H1 (cell line): Measurements from ENCODE around the gene FAM240A. TPM values are rescaled to one million over a fixed set of nuclear protein-coding genes. Genes with fewer than 3 reads are reported as not detected.

Experiments used
- CTCF ChIA-PET: fragments of 300-600 bp; sonication (Branson Sonifier 250); formaldehyde crosslinking; loops from one replicate; lab custom pipeline; 2021; ENCODE audit not compliant: partially characterized antibody; lab: Charles Lee
- POLR2A ChIA-PET: fragments of 300-600 bp; sonication (Branson Sonifier 250); formaldehyde crosslinking; loops from one replicate; lab custom pipeline; 2021; ENCODE audit warnings: inconsistent platforms; ENCODE audit not compliant: partially characterized antibody; lab: Charles Lee
- DNase-seq, 2 experiments: peaks; one replicate each; pipeline versions ENCODE4 v3.0.0 to v3.0.0-alpha.2; 2010 to 2022; ENCODE audit warnings: low spot score in 2 of 2, low read depth in 1 of 2, mixed read lengths in 1 of 2
- FAIRE-seq: peaks from 2 replicates; lab custom pipeline; 2011; peaks lifted over from hg19 to GRCh38; lab: Jason Lieb, UNC
- H2AFZ ChIP-seq: 2 replicates; pipeline ENCODE4 v1.8.1; 2012; ENCODE audit warnings: low read length, inconsistent platforms
- H2AK5ac ChIP-seq: 2 replicates; pipeline ENCODE4 v1.6.1; 2013; ENCODE audit warnings: low read depth, low read length
- H2BK120ac ChIP-seq: replicated peaks from 2 replicates; pipeline ENCODE3; 2013; ENCODE audit warnings: low read depth, low read length, inconsistent platforms
- H2BK12ac ChIP-seq: 2 replicates; pipeline ENCODE4 v1.6.1; 2013; ENCODE audit warnings: low read depth, low read length
- H2BK15ac ChIP-seq: 2 replicates; pipeline ENCODE4 v1.6.1; 2013; ENCODE audit warnings: low read length
- H2BK20ac ChIP-seq: 2 replicates; pipeline ENCODE4 v1.6.1; 2013; ENCODE audit warnings: low read length
- H2BK5ac ChIP-seq: 2 replicates; pipeline ENCODE4 v1.6.1; 2013; ENCODE audit warnings: low read depth, low read length
- H3K14ac ChIP-seq: 2 replicates; pipeline ENCODE4 v1.6.1; 2013; ENCODE audit warnings: inconsistent platforms; ENCODE audit not compliant: insufficient read length
- H3K18ac ChIP-seq: 2 replicates; pipeline ENCODE4 v1.6.1; 2013; ENCODE audit warnings: low read length; ENCODE audit errors: extremely low read depth
- H3K23ac ChIP-seq: 2 replicates; pipeline ENCODE4 v1.6.1; 2013; ENCODE audit warnings: inconsistent platforms; ENCODE audit not compliant: insufficient read length
- H3K23me2 ChIP-seq: 2 replicates; pipeline ENCODE4 v1.6.1; 2013; ENCODE audit warnings: low read depth, low read length
- H3K27ac ChIP-seq: 2 replicates; pipeline ENCODE4 v1.6.1; 2011; ENCODE audit warnings: low read depth, low read length, inconsistent platforms
- H3K27me3 ChIP-seq, 4 experiments: replicated peaks in 1 of 4; 1 replicate in 1 of 4; 2 replicates in 3 of 4; pipeline versions ENCODE4 v1.6.1 to v1.8.1; 2011 to 2013; ENCODE audit warnings: low read length in 3 of 4, mild to moderate bottlenecking in 3 of 4, inconsistent platforms in 2 of 4, mixed read lengths in 2 of 4, moderate library complexity in 1 of 4; ENCODE audit not compliant: control insufficient read depth in 3 of 4, insufficient read depth in 3 of 4; ENCODE audit errors: extremely low read depth in 1 of 4
- H3K36me3 ChIP-seq, 4 experiments: 2 replicates each; pipeline versions ENCODE4 v1.6.1 to v1.8.1; 2011 to 2013; ENCODE audit warnings: mild to moderate bottlenecking in 4 of 4, low read length in 3 of 4, moderate library complexity in 2 of 4, control low read depth in 1 of 4, inconsistent platforms in 1 of 4; ENCODE audit not compliant: insufficient read depth in 4 of 4, control insufficient read depth in 2 of 4
- H3K4ac ChIP-seq: replicated peaks from 2 replicates; pipeline ENCODE3; 2013; ENCODE audit warnings: low read length, low read depth, mixed read lengths, inconsistent platforms; ENCODE audit not compliant: insufficient read length
- H3K4me1 ChIP-seq, 4 experiments: replicated peaks in 1 of 4; 1 replicate in 1 of 4; 2 replicates in 3 of 4; pipeline versions ENCODE4 v1.6.1 to v1.8.1; 2011 to 2013; ENCODE audit warnings: low read length in 3 of 4, inconsistent platforms in 2 of 4, mixed read lengths in 1 of 4; ENCODE audit not compliant: insufficient read depth in 4 of 4, control insufficient read depth in 3 of 4
- H3K4me2 ChIP-seq, 2 experiments: 2 replicates each; pipeline versions ENCODE4 v1.6.1 to v1.8.1; 2011 to 2013; ENCODE audit warnings: low read depth in 2 of 2, low read length in 2 of 2, control low read depth in 1 of 2, inconsistent platforms in 1 of 2, mild to moderate bottlenecking in 1 of 2; ENCODE audit not compliant: insufficient read depth in 1 of 2
- H3K4me3 ChIP-seq, 4 experiments: fragments of 200-600, 300-600 bp in 1 of 4; sonication (generic), shearing (Covaris generic), sonication (Bioruptor Twin) in 1 of 4; 2 replicates each; pipeline versions ENCODE4 v1.5.1 to v1.8.1; 2011 to 2016; ENCODE audit warnings: low read length in 4 of 4, low read depth in 3 of 4, control low read depth in 2 of 4, inconsistent platforms in 2 of 4, mild to moderate bottlenecking in 2 of 4, mixed read lengths in 1 of 4, moderate library complexity in 1 of 4; ENCODE audit not compliant: insufficient read depth in 2 of 4; ENCODE audit errors: extremely low read depth in 1 of 4
- H3K56ac ChIP-seq: replicated peaks from 2 replicates; pipeline ENCODE3; 2013; ENCODE audit warnings: low read depth, mild to moderate bottlenecking, mixed read lengths, low read length, inconsistent platforms; ENCODE audit not compliant: insufficient read length
- H3K79me1 ChIP-seq: 2 replicates; pipeline ENCODE4 v1.6.1; 2013; ENCODE audit warnings: low read depth, low read length, control low read depth
- H3K79me2 ChIP-seq, 2 experiments: 2 replicates each; pipeline versions ENCODE4 v1.6.1 to v1.8.1; 2012 to 2013; ENCODE audit warnings: low read length in 2 of 2, mild to moderate bottlenecking in 2 of 2, inconsistent platforms in 1 of 2; ENCODE audit not compliant: insufficient read depth in 2 of 2, control insufficient read depth in 1 of 2
- H3K9ac ChIP-seq, 4 experiments: replicated peaks in 1 of 4; 1 replicate in 1 of 4; 2 replicates in 3 of 4; pipeline versions ENCODE4 v1.6.1 to v1.8.1; 2011 to 2013; ENCODE audit warnings: low read depth in 3 of 4, low read length in 3 of 4, control low read depth in 2 of 4, mild to moderate bottlenecking in 2 of 4, moderate library complexity in 2 of 4, inconsistent platforms in 1 of 4; ENCODE audit errors: extremely low read depth in 1 of 4
- H3K9me3 ChIP-seq, 2 experiments: 2 replicates each; pipeline versions ENCODE4 v1.6.1 to v1.8.1; 2012 to 2013; ENCODE audit warnings: mild to moderate bottlenecking in 2 of 2, moderate library complexity in 2 of 2, control low read depth in 1 of 2, inconsistent platforms in 1 of 2, low read depth in 1 of 2, low read length in 1 of 2, mixed read lengths in 1 of 2; ENCODE audit not compliant: insufficient read depth in 2 of 2
- H4K20me1 ChIP-seq, 2 experiments: replicated peaks in 1 of 2; 2 replicates each; pipeline versions ENCODE3 to v1.8.1; 2011 to 2013; ENCODE audit warnings: inconsistent platforms in 2 of 2, low read length in 2 of 2, mild to moderate bottlenecking in 1 of 2; ENCODE audit not compliant: insufficient read depth in 2 of 2, control insufficient read depth in 1 of 2
- H4K5ac ChIP-seq: 2 replicates; pipeline ENCODE4 v1.6.1; 2013; ENCODE audit warnings: low read length, low read depth, mixed read lengths, inconsistent platforms; ENCODE audit not compliant: insufficient read length
- H4K8ac ChIP-seq: 2 replicates; pipeline ENCODE4 v1.8.0; 2013; ENCODE audit warnings: mild to moderate bottlenecking, moderate library complexity, low read length, inconsistent platforms; ENCODE audit not compliant: insufficient read depth; ENCODE audit errors: extremely low read depth
- H4K91ac ChIP-seq: replicated peaks from 2 replicates; pipeline ENCODE3; 2013; ENCODE audit warnings: low read length, mixed read lengths, inconsistent platforms; ENCODE audit not compliant: insufficient read length
- CHD2 ChIP-seq: IDR thresholded peaks from 2 replicates; pipeline ENCODE4 v1.6.1; 2012; ENCODE audit warnings: low read length, improper control_type of control experiment
- CREB1 ChIP-seq: IDR thresholded peaks from 2 replicates; pipeline ENCODE4 v1.6.1; 2012; ENCODE audit warnings: inconsistent platforms
- CTCF ChIP-seq, 3 experiments: IDR thresholded peaks; 1 replicate in 2 of 3; 2 replicates in 1 of 3; pipeline versions ENCODE4 v1.5.1 to v1.6.1; 2011; ENCODE audit warnings: low read length in 3 of 3, mild to moderate bottlenecking in 3 of 3, inconsistent platforms in 2 of 3, low read depth in 1 of 3, moderate library complexity in 1 of 3; ENCODE audit not compliant: insufficient read depth in 1 of 3; ENCODE audit errors: control extremely low read depth in 1 of 3
- EGR1 ChIP-seq: IDR thresholded peaks from 2 replicates; pipeline ENCODE4 v1.6.1; 2011; ENCODE audit warnings: low read depth, low read length, borderline replicate concordance
- GABPA ChIP-seq: IDR thresholded peaks from 2 replicates; pipeline ENCODE4 v1.6.1; 2011; ENCODE audit warnings: mild to moderate bottlenecking, low read length, moderate library complexity, borderline replicate concordance; ENCODE audit not compliant: insufficient read depth
- GTF2F1 ChIP-seq: IDR thresholded peaks from 2 replicates; pipeline ENCODE4 v1.6.1; 2012; ENCODE audit warnings: low read depth, low read length, improper control_type of control experiment, borderline replicate concordance
- NRF1 ChIP-seq: IDR thresholded peaks from 2 replicates; pipeline ENCODE4 v1.6.1; 2011; ENCODE audit warnings: mild to moderate bottlenecking, low read depth, low read length, improper control_type of control experiment
- RFX5 ChIP-seq: IDR thresholded peaks from 2 replicates; pipeline ENCODE4 v1.6.1; 2011; ENCODE audit warnings: low read depth, low read length, improper control_type of control experiment, borderline replicate concordance
- SIN3A ChIP-seq, 2 experiments: IDR thresholded peaks in 1 of 2; conservative IDR thresholded peaks in 1 of 2; 2 replicates each; pipeline ENCODE4 v1.6.1; 2011 to 2012; ENCODE audit warnings: low read length in 2 of 2, improper control_type of control experiment in 1 of 2, low read depth in 1 of 2, mild to moderate bottlenecking in 1 of 2
- SP4 ChIP-seq: IDR thresholded peaks from 2 replicates; pipeline ENCODE4 v1.6.1; 2012; ENCODE audit warnings: low read length, inconsistent platforms
- YY1 ChIP-seq: IDR thresholded peaks from 2 replicates; pipeline ENCODE4 v1.6.1; 2011; ENCODE audit warnings: low read depth, mild to moderate bottlenecking, low read length
- WGBS, 2 experiments: shearing (Covaris generic) in 1 of 2; methylation state at CpG; one replicate each; pipeline versions ENCODE4 v1.1.6 to v1.1.7; 2013 to 2015; ENCODE audit warnings: low lambda C conversion rate in 2 of 2, mixed read lengths in 2 of 2, inconsistent platforms in 1 of 2, low coverage in 1 of 2, missing lambda C conversion rate in 1 of 2; ENCODE audit not compliant: insufficient replicate concordance in 2 of 2, insufficient coverage in 1 of 2, insufficient read length in 1 of 2; ENCODE audit errors: extremely low coverage in 1 of 2, missing lambda C conversion rate in 1 of 2; 5-methylcytosine and 5-hydroxymethylcytosine counted together
- polyA plus RNA-seq, 7 experiments: library from polyadenylated mRNA; depleted of rRNA in 3 of 7; stranded (reverse) in 5 of 7; unstranded in 2 of 7; fragments of >200 nt in 5 of 7; fragments of 200-250 nt in 2 of 7; gene quantifications; 1 replicate in 5 of 7; 2 replicates in 1 of 7; 4 replicates in 1 of 7; pipeline versions ENCODE4 v1.2.1 to v1.2.3, GENCODE V29; 2011 to 2013; ENCODE audit warnings: missing spikeins in 2 of 7, mixed read lengths in 2 of 7
- total RNA-seq: library from RNA; stranded (reverse); fragmentation: NEBNext Ultra II Directional; extraction: Animal tissue kit (Norgen Biotek cat#: 25700); gene quantifications from 2 replicates; pipeline ENCODE4 v1.2.1, GENCODE V29; 2021

FAM240A gene
- total and polyA plus RNA-seq, 2 of the 8 experiments (the other 6 are each of a cell fraction or from before 2014, with no cell fraction given): 0.08 TPM; not detected in 1

DNA sequence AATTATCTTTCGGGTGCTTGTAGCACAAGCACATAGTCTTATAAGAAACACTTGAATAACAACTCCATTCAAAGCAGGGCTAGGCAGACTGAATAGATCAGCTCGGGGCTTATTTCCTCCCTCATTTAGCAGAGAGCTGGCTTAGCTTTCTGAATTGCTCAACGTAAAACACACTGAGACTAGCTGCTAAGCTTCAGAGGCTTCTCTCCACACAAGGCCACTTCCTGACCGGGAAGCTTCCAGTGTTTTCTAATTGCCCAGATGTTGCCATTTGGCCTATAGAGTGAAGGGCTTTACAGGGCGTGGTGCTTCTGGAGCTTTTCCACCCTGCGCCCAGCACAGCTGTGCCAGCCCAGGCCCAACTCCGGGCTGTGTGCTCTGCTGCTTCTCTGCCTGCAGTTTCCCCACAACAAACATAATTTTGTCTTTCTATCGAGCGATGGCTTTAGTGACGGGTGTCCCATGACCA is 16.6 kb downstream of the FAM240A start:
- H3K18ac ChIP-seq: peak overlapping the region; percentile 33
- peak overlapping the region; percentile 41 to 57; a peak in 2 of 4 replicates for H3K4me2 ChIP-seq
- peak overlapping the region; percentile 4 for H3K4ac ChIP-seq
- H3K9me3 ChIP-seq: no peaks in the 10 kb centered on the region
- H3K4me3 ChIP-seq: peak overlapping the region in 2 of 4 experiments; percentile 3 to 47; a peak in 2 of 8 replicates
- peak overlapping the region; percentile 30 for H4K5ac ChIP-seq
- H3K4me1 ChIP-seq: peaks cover 6 to 17% (median 8%) of the 10 kb centered on the region in 4 experiments; a peak in 6 of 7 replicates
- no peak overlapping the region for H3K9ac ChIP-seq
- H3K27ac ChIP-seq: no peak overlapping the region
- H3K79me2 ChIP-seq: no peaks in the 10 kb centered on the region
- ChIA-PET POLR2A (interaction anchor here (0.6 to 6.3 kb wide), 10 partner anchors 9 to 531 kb away, joined by 3 to 64 read pairs (median 3); a partner anchor contains a TSS), CTCF (interaction anchor here (0.6 to 5.9 kb wide), 31 partner anchors 10 to 531 kb away, joined by 3 to 82 read pairs (median 6); partner anchors contain the start of genes ALS2CL, FAM240A, PRSS50 and RTP3)
- WGBS, 2 experiments: 85% methylated on average over 10 of the region's 10 CpGs; no CpG with 5 or more reads in 1 of the 2 experiments
- DNase-seq (no peak), FAIRE-seq (no peak)
- H2BK5ac ChIP-seq: peak overlapping the region; percentile 46; the same call in 1 of the 2 replicates
- no peaks in the 10 kb centered on the region; the same call in 1 of the 2 replicates for H3K23me2 ChIP-seq
- H2AFZ ChIP-seq: no peak overlapping the region
- no peaks in the 10 kb centered on the region for H3K27me3 ChIP-seq
- H3K56ac ChIP-seq: no peak overlapping the region
- H4K20me1 ChIP-seq: no peaks in the 10 kb centered on the region
- peak overlapping the region; percentile 70 for H2BK12ac ChIP-seq
- no peak overlapping the region for H3K14ac ChIP-seq
- peak overlapping the region; percentile 57; the same call in 1 of the 2 replicates for H2AK5ac ChIP-seq
- peak overlapping the region; percentile 71 for H4K91ac ChIP-seq
- no peaks in the 10 kb centered on the region for H3K36me3 ChIP-seq
- H2BK120ac ChIP-seq: peak overlapping the region; percentile 65
- peak overlapping the region; percentile 88 for H2BK15ac ChIP-seq
- H4K8ac ChIP-seq: no peak overlapping the region
- H3K79me1 ChIP-seq: no peaks in the 10 kb centered on the region
- H2BK20ac ChIP-seq: peak overlapping the region; percentile 82; the same call in 1 of the 2 replicates
- H3K23ac ChIP-seq: no peak overlapping the region
- TF ChIP-seq CREB1: no peak
- TF ChIP-seq SIN3A (conservative IDR thresholded peaks at IDR 0.05 in 1 of 2, IDR thresholded peaks at IDR 0.05 in 1 of 2; ENCODE audit: low read depth in 1 of 2, low read length in 2 of 2): no peak
- TF ChIP-seq CHD2: no peak
- TF ChIP-seq GTF2F1: no peak
- no peak for TF ChIP-seq RFX5
- no peak for TF ChIP-seq GABPA
- no peak for TF ChIP-seq YY1
- TF ChIP-seq EGR1: no peak
- no peak for TF ChIP-seq SP4
- TF ChIP-seq NRF1: no peak
- no peak for TF ChIP-seq CTCF (IDR thresholded peaks at IDR 0.05; ENCODE audit: control extremely low read depth in 1 of 3, insufficient read depth in 1 of 3, low read depth in 1 of 3, low read length in 3 of 3)
